ENCODE results near the gene ABCB7.
"Not testable (repeated sequence)": the region's sequence is repeated elsewhere in the genome, so short reads cannot be mapped to it uniquely, and the experiment has no call there.

ABCB7 gene

GRCh38 chrX:75129069-75129468 is 27.0 kb downstream of the ABCB7 start:
- H3K27me3 Mint-ChIP-seq, result not testable (repeated sequence)

GRCh38 chrX:75118296-75118695 is 37.8 kb downstream of the ABCB7 start:
- Mint-ChIP-seq H3K4me1 (peaks cover 0 to 3% of the 10 kb centered on the region in 2 donors), H3K9me3 (peaks cover 2 to 5% of the 10 kb centered on the region in 2 donors), H3K27me3 (no peaks in the 10 kb centered on the region), H3K36me3 (peaks cover 2 to 7% of the 10 kb centered on the region in 2 donors), H3K4me3 (no peak overlapping the region), H3K27ac (no peak overlapping the region)
- no peak for ATAC-seq (replicated peaks)
- no peak for DNase-seq

More at GRCh38 chrX:75129069-75129468, 27.0 kb downstream of the ABCB7 start:
- not testable (repeated sequence) for H3K4me3 Mint-ChIP-seq; DNase-seq; H3K9me3 Mint-ChIP-seq; ATAC-seq (replicated peaks); H3K27ac Mint-ChIP-seq
- Mint-ChIP-seq H3K4me1 (peaks cover 11 to 24% of the 10 kb centered on the region in 2 donors), H3K36me3 (peaks cover 11 to 13% of the 10 kb centered on the region in 2 donors)

GRCh38 chrX:75115707-75116413 is 40.2 kb downstream of the ABCB7 start:
- DNase-seq (no peak), ATAC-seq (replicated peaks) (no peak)
- peaks cover 2 to 3% of the 10 kb centered on the region in 2 donors for H3K36me3 Mint-ChIP-seq
- H3K4me3 Mint-ChIP-seq, result no peak overlapping the region
- H3K9me3 Mint-ChIP-seq, result no peaks in the 10 kb centered on the region
- no peaks in the 10 kb centered on the region for H3K27me3 Mint-ChIP-seq
- H3K4me1 Mint-ChIP-seq, result no peaks in the 10 kb centered on the region
- no peak overlapping the region for H3K27ac Mint-ChIP-seq

- Mint-ChIP-seq H3K27me3 (no peaks in the 10 kb centered on the region), H3K27ac (no peak overlapping the region), H3K4me3 (no peak overlapping the region), H3K36me3 (peaks cover 3 to 4% of the 10 kb centered on the region in 2 donors), H3K4me1 (no peaks in the 10 kb centered on the region), H3K9me3 (no peaks in the 10 kb centered on the region)
- no peak for DNase-seq
- no peak for ATAC-seq (replicated peaks)
Measured at GRCh38 chrX:75114638-75115037, 41.4 kb downstream of the ABCB7 start.

- no peak overlapping the region for H3K4me3 Mint-ChIP-seq
- peaks cover 0 to 4% of the 10 kb centered on the region in 2 donors for H3K36me3 Mint-ChIP-seq
- no peak overlapping the region for H3K27ac Mint-ChIP-seq
- no peak for DNase-seq
- no peak for ATAC-seq (replicated peaks)
- H3K27me3 Mint-ChIP-seq, result no peaks in the 10 kb centered on the region
- H3K4me1 Mint-ChIP-seq, result no peaks in the 10 kb centered on the region
- no peaks in the 10 kb centered on the region for H3K9me3 Mint-ChIP-seq
Measured at GRCh38 chrX:75113664-75114063, 42.4 kb downstream of the ABCB7 start.

- Mint-ChIP-seq H3K4me1 (peaks cover 2 to 8% of the 10 kb centered on the region in 2 donors), H3K4me3 (no peak overlapping the region), H3K27me3 (no peaks in the 10 kb centered on the region), H3K36me3 (peaks cover 10 to 13% of the 10 kb centered on the region in 2 donors), H3K9me3 (no peaks in the 10 kb centered on the region), H3K27ac (peak overlapping the region; percentile 14)
- no peak for ATAC-seq (replicated peaks)
- DNase-seq, result no peak
Measured at GRCh38 chrX:75107863-75108509, 48.1 kb downstream of the ABCB7 start.

GRCh38 chrX:75106772-75107171 is 49.3 kb downstream of the ABCB7 start:
- Mint-ChIP-seq H3K27me3 (no peaks in the 10 kb centered on the region), H3K27ac (no peak overlapping the region), H3K36me3 (peaks cover 12 to 13% of the 10 kb centered on the region in 2 donors), H3K9me3 (no peaks in the 10 kb centered on the region), H3K4me1 (peaks cover 3 to 8% of the 10 kb centered on the region in 2 donors), H3K4me3 (no peak overlapping the region)
- DNase-seq (no peak), ATAC-seq (replicated peaks) (no peak)

- Mint-ChIP-seq H3K9me3 (no peaks in the 10 kb centered on the region), H3K27ac (no peak overlapping the region), H3K4me1 (peaks cover 5 to 15% of the 10 kb centered on the region in 2 donors), H3K4me3 (no peak overlapping the region), H3K27me3 (no peaks in the 10 kb centered on the region), H3K36me3 (peaks cover 0 to 6% of the 10 kb centered on the region in 2 donors)
- peak; percentile 75 to 94 for ATAC-seq (replicated peaks)
- no peak for DNase-seq
Measured at GRCh38 chrX:75096331-75096730, 59.8 kb downstream of the ABCB7 start.

- H3K4me3 Mint-ChIP-seq, result no peak overlapping the region
- ATAC-seq (replicated peaks) (no peak), DNase-seq (no peak)
- peaks cover 0 to 2% of the 10 kb centered on the region in 2 donors for H3K9me3 Mint-ChIP-seq
- no peak overlapping the region for H3K27ac Mint-ChIP-seq
- peaks cover 4 to 14% of the 10 kb centered on the region in 2 donors for H3K4me1 Mint-ChIP-seq
- no peaks in the 10 kb centered on the region for H3K27me3 Mint-ChIP-seq
- peaks cover 8 to 12% of the 10 kb centered on the region in 2 donors for H3K36me3 Mint-ChIP-seq
Measured at GRCh38 chrX:75086731-75087195, 69.3 kb downstream of the ABCB7 start.

- peaks cover 0 to 2% of the 10 kb centered on the region in 2 donors for H3K9me3 Mint-ChIP-seq
- no peak overlapping the region for H3K4me3 Mint-ChIP-seq
- ATAC-seq (replicated peaks), result no peak
- no peak for DNase-seq
- H3K27ac Mint-ChIP-seq, result no peak overlapping the region
- H3K36me3 Mint-ChIP-seq, result peaks cover 8 to 12% of the 10 kb centered on the region in 2 donors
- H3K27me3 Mint-ChIP-seq, result no peaks in the 10 kb centered on the region
- H3K4me1 Mint-ChIP-seq, result peaks cover 2 to 8% of the 10 kb centered on the region in 2 donors
Measured at GRCh38 chrX:75084757-75085156, 71.3 kb downstream of the ABCB7 start.

- ATAC-seq (replicated peaks) (no peak), DNase-seq (no peak)
- no peaks in the 10 kb centered on the region for H3K9me3 Mint-ChIP-seq
- no peaks in the 10 kb centered on the region for H3K27me3 Mint-ChIP-seq
- H3K27ac Mint-ChIP-seq, result no peak overlapping the region
- no peaks in the 10 kb centered on the region for H3K4me1 Mint-ChIP-seq
- peaks cover 9 to 12% of the 10 kb centered on the region in 2 donors for H3K36me3 Mint-ChIP-seq
- no peak overlapping the region for H3K4me3 Mint-ChIP-seq
Measured at GRCh38 chrX:75076429-75076828, 79.7 kb downstream of the ABCB7 start.

- Mint-ChIP-seq H3K27ac (no peak overlapping the region), H3K9me3 (no peaks in the 10 kb centered on the region), H3K4me3 (no peak overlapping the region), H3K27me3 (no peaks in the 10 kb centered on the region), H3K4me1 (no peaks in the 10 kb centered on the region), H3K36me3 (peaks cover 9 to 12% of the 10 kb centered on the region in 2 donors)
- no peak for ATAC-seq (replicated peaks)
- DNase-seq, result no peak
Measured at GRCh38 chrX:75074475-75074874, 81.6 kb downstream of the ABCB7 start.

- ATAC-seq (replicated peaks), result no peak
- Mint-ChIP-seq H3K4me3 (no peak overlapping the region), H3K4me1 (no peaks in the 10 kb centered on the region), H3K9me3 (no peaks in the 10 kb centered on the region), H3K27ac (no peak overlapping the region), H3K27me3 (no peaks in the 10 kb centered on the region), H3K36me3 (peaks cover 9 to 12% of the 10 kb centered on the region in 2 donors)
- DNase-seq, result no peak
Measured at GRCh38 chrX:75071334-75071733, 84.7 kb downstream of the ABCB7 start.

GRCh38 chrX:75067931-75068330 is 88.2 kb downstream of the ABCB7 start:
- Mint-ChIP-seq H3K36me3 (peaks cover 2 to 4% of the 10 kb centered on the region in 2 donors), H3K4me1 (no peaks in the 10 kb centered on the region), H3K27me3 (no peaks in the 10 kb centered on the region), H3K9me3 (no peaks in the 10 kb centered on the region), H3K27ac (no peak overlapping the region), H3K4me3 (no peak overlapping the region)
- no peak for ATAC-seq (replicated peaks)
- no peak for DNase-seq

- H3K4me1 Mint-ChIP-seq, result no peaks in the 10 kb centered on the region
- H3K9me3 Mint-ChIP-seq, result no peaks in the 10 kb centered on the region
- H3K36me3 Mint-ChIP-seq, result no peaks in the 10 kb centered on the region
- H3K4me3 Mint-ChIP-seq, result no peak overlapping the region
- no peak for DNase-seq
- no peak for ATAC-seq (replicated peaks)
- H3K27ac Mint-ChIP-seq, result no peak overlapping the region
- H3K27me3 Mint-ChIP-seq, result no peaks in the 10 kb centered on the region
Measured at GRCh38 chrX:75061701-75062100, 94.4 kb downstream of the ABCB7 start.

All from stimulated activated naive B cell treated with anti-CD40 and anti-IgM and Interleukin-4, amounts not matched to agents 10 μg/mL and 1 μg/mL and 100 μg/mL, for 72 hours (primary cell).